HG02588 (cell line): ENCODE measurements around the gene TENT5C.

Experiments
- ATAC-seq: cut with Tn5 transposase; IDR thresholded peaks from one replicate; pipeline ENCODE4 v1.9.1; 2021; ENCODE audit warnings: mild to moderate bottlenecking, moderate library complexity; ENCODE audit not compliant: unreplicated experiment

TENT5C gene

GRCh38 chr1:117612517-117613248, 6.8 kb downstream of the TENT5C start:
- ATAC-seq: no peak

GRCh38 chr1:117613249-117613968, 7.6 kb downstream of the TENT5C start:
- ATAC-seq: no peak

GRCh38 chr1:117613969-117614729, 8.3 kb downstream of the TENT5C start:
- ATAC-seq: no peak

- peak; percentile 58 for ATAC-seq
Measured at GRCh38 chr1:117615474-117615873, 9.6 kb downstream of the TENT5C start.

- no peak for ATAC-seq
Measured at GRCh38 chr1:117616356-117616755, 10.5 kb downstream of the TENT5C start.

- ATAC-seq: no peak
Measured at GRCh38 chr1:117616967-117617366, 11.1 kb downstream of the TENT5C start.

- ATAC-seq: no peak
Measured at GRCh38 chr1:117618450-117619122, 12.7 kb downstream of the TENT5C start.

- ATAC-seq: no peak
Measured at GRCh38 chr1:117620440-117620839, 14.6 kb downstream of the TENT5C start.

GRCh38 chr1:117621316-117621715, 15.5 kb downstream of the TENT5C start:
- ATAC-seq: no peak

- ATAC-seq: no peak
Measured at GRCh38 chr1:117622726-117623125, 16.9 kb downstream of the TENT5C start.

GRCh38 chr1:117623141-117623540, 17.3 kb downstream of the TENT5C start:
- no peak for ATAC-seq

- no peak for ATAC-seq
Measured at GRCh38 chr1:117623698-117624097, 17.9 kb downstream of the TENT5C start.

GRCh38 chr1:117627546-117628130, 21.8 kb downstream of the TENT5C start:
- no peak for ATAC-seq

GRCh38 chr1:117628343-117628742, 22.5 kb downstream of the TENT5C start:
- ATAC-seq: no peak

GRCh38 chr1:117629625-117630422, 24.0 kb downstream of the TENT5C start:
- no peak for ATAC-seq

GRCh38 chr1:117630423-117630998, 24.7 kb downstream of the TENT5C start:
- no peak for ATAC-seq

GRCh38 chr1:117631359-117632160, 25.7 kb downstream of the TENT5C start:
- no peak for ATAC-seq

- peak; percentile 48 for ATAC-seq
Measured at GRCh38 chr1:117632269-117633067, 26.6 kb downstream of the TENT5C start.
